Endodermal cell (in vitro differentiated cells): ENCODE results near the gene AFF3. TPM values are rescaled to one million over a fixed set of nuclear protein-coding genes. Genes with fewer than 3 reads are reported as not detected.

ENCODE experiments used
- DNase-seq: peaks from one replicate; pipeline ENCODE4 v3.0.0-alpha.2; 2017
- H3K27ac ChIP-seq: 2 replicates; pipeline ENCODE4 v1.5.1; 2013; ENCODE audit warnings: mild to moderate bottlenecking, low read depth, low read length, moderate library complexity
- H3K27me3 ChIP-seq: 2 replicates; pipeline ENCODE4 v1.6.1; 2013; ENCODE audit warnings: mild to moderate bottlenecking, low read length, moderate library complexity; ENCODE audit not compliant: insufficient read depth, control insufficient read depth, poor library complexity, severe bottlenecking
- H3K36me3 ChIP-seq: 2 replicates; pipeline ENCODE4 v1.7.0; 2013; ENCODE audit warnings: mild to moderate bottlenecking, low read length, moderate library complexity; ENCODE audit not compliant: control insufficient read depth, insufficient read depth
- H3K4me1 ChIP-seq: one replicate; pipeline ENCODE4 v1.7.0; 2013; ENCODE audit warnings: low read length; ENCODE audit not compliant: control insufficient read depth, insufficient read depth
- H3K4me3 ChIP-seq: 2 replicates; pipeline ENCODE4 v1.5.1; 2013; ENCODE audit warnings: mild to moderate bottlenecking, low read length, moderate library complexity
- H3K9ac ChIP-seq: 2 replicates; pipeline ENCODE4 v1.6.1; 2013; ENCODE audit warnings: mild to moderate bottlenecking, low read length, moderate library complexity; ENCODE audit not compliant: poor library complexity, severe bottlenecking; ENCODE audit errors: extremely low read depth
- H3K9me3 ChIP-seq: 2 replicates; pipeline ENCODE4 v1.6.1; 2013; ENCODE audit warnings: mild to moderate bottlenecking, low read length, moderate library complexity; ENCODE audit not compliant: control insufficient read depth
- H3K27ac Mint-ChIP-seq: 2 replicates; pipeline ENCODE4 v1.8.0; 2020; ENCODE audit warnings: mixed read lengths
- H3K27me3 Mint-ChIP-seq: 2 replicates; pipeline ENCODE4 v1.8.0; 2021; ENCODE audit warnings: mild to moderate bottlenecking, mixed read lengths; ENCODE audit not compliant: insufficient read depth
- H3K36me3 Mint-ChIP-seq: 2 replicates; pipeline ENCODE4 v1.8.0; 2020; ENCODE audit warnings: low read depth, mixed read lengths
- H3K4me1 Mint-ChIP-seq: 2 replicates; pipeline ENCODE4 v1.8.0; 2020; ENCODE audit warnings: mixed read lengths
- H3K4me3 Mint-ChIP-seq: 2 replicates; pipeline ENCODE4 v1.8.0; 2020; ENCODE audit warnings: mild to moderate bottlenecking, moderate library complexity, mixed read lengths
- H3K9me3 Mint-ChIP-seq: 2 replicates; pipeline ENCODE4 v1.8.0; 2020; ENCODE audit warnings: mild to moderate bottlenecking, mixed read lengths
- CTCF ChIP-seq: fragments of 200-600 bp; sonication (generic); conservative IDR thresholded peaks from 2 replicates; pipeline ENCODE4 v1.5.0; 2021; ENCODE audit warnings: antibody characterized with exemption, mild to moderate bottlenecking
- WGBS, 2 experiments: methylation state at CpG; one replicate each; pipeline versions ENCODE4 v1.1.5 to v1.1.7; 2013; ENCODE audit warnings: missing lambda C conversion rate in 2 of 2, mixed read lengths in 1 of 2; ENCODE audit not compliant: insufficient coverage in 1 of 2, insufficient read length in 1 of 2; 5-methylcytosine and 5-hydroxymethylcytosine counted together
- total RNA-seq, 2 donors: library from RNA; stranded (reverse); fragmentation: NEBNext Ultra II Directional in 1 of 2; extraction: Animal tissue kit (Norgen Biotek cat#: 25700) in 1 of 2; gene quantifications; 2 replicates in 1 of 2; 3 replicates in 1 of 2; pipeline ENCODE4 v1.2.1, GENCODE V29; 2021

Gene AFF3
- total RNA-seq, 2 donors from 2014 or later: 0.62 to 0.73 TPM

- DNase-seq: no peak
- Histone ChIP-seq H3K9ac (no peak overlapping the region), H3K4me3 (no peak overlapping the region), H3K27me3 (no peaks in the 10 kb centered on the region), H3K27ac (no peak overlapping the region), H3K9me3 (no peaks in the 10 kb centered on the region), H3K36me3 (no peaks in the 10 kb centered on the region), H3K4me1 (no peaks in the 10 kb centered on the region)
- Mint-ChIP-seq H3K36me3 (no peaks in the 10 kb centered on the region), H3K27ac (no peak overlapping the region), H3K4me1 (no peaks in the 10 kb centered on the region), H3K9me3 (no peaks in the 10 kb centered on the region), H3K27me3 (no peaks in the 10 kb centered on the region), H3K4me3 (no peak overlapping the region)
- 50% methylated on average over 1 of the region's 1 CpG; no CpG with 5 or more reads in 1 of the 2 experiments for WGBS, 2 experiments
- no peak for TF ChIP-seq CTCF
Observed at GRCh38 chr2:99608861-99609260, 533.5 kb downstream of the AFF3 start.

GRCh38 chr2:99607861-99608491, 534.4 kb downstream of the AFF3 start:
- H3K27ac Mint-ChIP-seq: no peak overlapping the region
- Histone ChIP-seq H3K4me1 (no peaks in the 10 kb centered on the region), H3K4me3 (no peak overlapping the region), H3K27ac (no peak overlapping the region), H3K9me3 (no peaks in the 10 kb centered on the region), H3K9ac (no peak overlapping the region), H3K36me3 (no peaks in the 10 kb centered on the region), H3K27me3 (no peaks in the 10 kb centered on the region)
- 78 to 83% methylated on average over 2 to 4 of the region's 4 CpGs for WGBS, 2 experiments
- no peak for DNase-seq
- peak; percentile 58 for TF ChIP-seq CTCF
- no peaks in the 10 kb centered on the region for H3K27me3 Mint-ChIP-seq
- no peak overlapping the region for H3K4me3 Mint-ChIP-seq
- no peaks in the 10 kb centered on the region for H3K4me1 Mint-ChIP-seq
- H3K36me3 Mint-ChIP-seq: no peaks in the 10 kb centered on the region
- no peaks in the 10 kb centered on the region for H3K9me3 Mint-ChIP-seq

GRCh38 chr2:99607454-99607853, 534.9 kb downstream of the AFF3 start:
- H3K4me3 ChIP-seq: no peak overlapping the region
- no peaks in the 10 kb centered on the region for H3K27me3 ChIP-seq
- TF ChIP-seq CTCF: no peak
- H3K4me1 Mint-ChIP-seq: no peaks in the 10 kb centered on the region
- WGBS, 2 experiments: 89 to 97% methylated on average over 3 to 4 of the region's 4 CpGs
- no peaks in the 10 kb centered on the region for H3K36me3 Mint-ChIP-seq
- no peak overlapping the region for H3K27ac ChIP-seq
- no peak for DNase-seq
- H3K9me3 ChIP-seq: no peaks in the 10 kb centered on the region
- H3K36me3 ChIP-seq: no peaks in the 10 kb centered on the region
- no peak overlapping the region for H3K9ac ChIP-seq
- no peaks in the 10 kb centered on the region for H3K9me3 Mint-ChIP-seq
- no peaks in the 10 kb centered on the region for H3K4me1 ChIP-seq
- no peak overlapping the region for H3K4me3 Mint-ChIP-seq
- no peak overlapping the region for H3K27ac Mint-ChIP-seq
- no peaks in the 10 kb centered on the region for H3K27me3 Mint-ChIP-seq
